GM19043 (cell line): Measurements from ENCODE around the gene EPHA2.

ENCODE experiments used
- ATAC-seq: cut with Tn5 transposase; IDR thresholded peaks from one replicate; pipeline ENCODE4 v1.9.1; 2021; ENCODE audit warnings: low read depth; ENCODE audit not compliant: unreplicated experiment

EPHA2 gene

DNA sequence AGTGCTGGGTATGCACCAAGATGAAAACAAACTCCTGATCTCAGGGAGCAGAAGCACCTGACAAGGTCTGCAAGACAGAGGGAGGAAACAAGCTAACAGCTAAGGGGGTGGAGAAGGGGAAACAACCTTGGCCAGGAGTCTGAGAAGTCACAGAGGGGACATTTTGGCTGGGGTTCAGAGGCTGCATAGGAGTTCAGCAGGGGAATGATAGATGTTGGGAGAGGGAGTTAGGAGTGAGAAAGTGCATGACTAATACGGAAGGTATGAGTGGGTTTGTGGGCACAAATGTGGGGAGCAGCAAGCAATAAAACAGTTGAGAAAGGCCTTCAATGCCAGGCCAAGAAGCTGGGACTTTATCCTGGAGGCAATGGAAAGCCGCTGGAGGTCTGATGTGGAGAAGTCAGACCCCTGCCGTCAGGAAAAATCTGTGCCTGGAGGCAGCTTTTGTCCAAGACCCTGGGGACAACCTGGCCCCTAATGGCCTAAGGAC is 16.4 kb downstream of the EPHA2 start:
- ATAC-seq: no peak

DNA sequence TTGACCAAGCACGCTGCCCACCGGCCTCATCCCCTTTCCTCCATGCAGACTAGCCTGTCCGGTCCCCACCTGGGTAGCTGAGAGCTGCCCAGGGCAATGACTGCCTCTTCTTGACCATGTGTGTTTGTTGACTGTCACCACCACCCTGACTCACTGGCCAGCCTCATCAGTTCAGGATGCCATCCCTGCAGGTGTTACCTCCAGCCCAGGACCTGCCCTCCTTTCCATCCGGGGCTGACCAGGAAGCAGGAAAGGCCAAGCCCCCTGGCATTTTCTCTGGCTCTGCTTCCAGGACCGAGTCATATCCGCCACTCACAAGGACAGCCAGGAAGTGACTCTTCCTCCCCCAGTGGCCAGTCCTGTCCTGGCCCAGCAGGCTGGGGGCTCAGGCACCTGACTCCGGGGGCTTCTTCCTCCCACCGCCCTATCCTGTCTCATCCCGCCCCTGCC is 17.1 kb downstream of the EPHA2 start:
- no peak for ATAC-seq

DNA sequence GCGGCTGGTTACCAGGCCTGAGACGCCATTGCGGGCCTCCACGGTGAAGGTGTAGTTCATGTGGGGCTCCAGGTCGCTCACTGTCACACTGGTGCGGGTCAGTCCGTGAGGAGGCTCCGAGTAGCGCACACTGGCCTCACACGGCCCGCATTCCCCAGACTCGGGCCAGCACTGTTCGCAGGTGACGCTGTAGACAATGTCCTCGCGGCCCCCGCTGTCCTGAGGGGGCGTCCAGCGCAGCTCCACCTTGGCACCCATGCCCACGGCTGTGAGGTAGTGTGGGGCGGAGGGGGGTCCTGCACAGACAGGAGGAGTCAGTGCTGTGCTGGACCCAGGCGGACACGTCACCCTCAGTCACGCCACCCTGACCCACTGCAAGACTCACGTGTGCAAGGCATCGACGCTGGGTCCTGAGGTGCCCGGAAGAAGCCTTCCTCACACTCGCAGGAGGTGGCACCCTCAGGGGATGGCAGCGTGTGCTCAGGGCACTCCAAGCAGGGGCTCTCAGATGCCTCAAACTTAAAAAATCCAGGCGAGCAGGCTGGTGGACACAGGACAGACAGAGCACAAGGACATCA is 17.9 kb downstream of the EPHA2 start:
- no peak for ATAC-seq

DNA sequence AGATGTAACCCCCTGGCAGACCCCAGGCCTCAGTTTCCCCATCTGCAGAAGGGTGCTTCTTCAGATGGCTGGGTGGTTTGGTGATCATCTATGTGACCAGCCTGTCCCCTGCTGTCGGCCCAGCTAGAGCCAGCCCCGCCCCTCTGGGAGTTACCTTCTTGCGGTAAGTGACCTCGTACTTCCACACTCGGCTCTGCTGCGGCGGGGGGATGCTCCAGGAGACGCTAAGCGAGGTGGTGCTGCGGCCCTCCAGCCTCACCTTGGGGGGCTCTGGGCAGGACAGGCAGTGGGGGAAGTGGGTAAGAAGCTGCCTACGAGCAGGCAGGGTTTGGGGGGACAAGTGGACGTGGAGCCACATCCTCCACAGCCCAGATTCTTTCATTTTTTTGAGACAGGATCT is 20.4 kb downstream of the EPHA2 start:
- no peak for ATAC-seq

DNA sequence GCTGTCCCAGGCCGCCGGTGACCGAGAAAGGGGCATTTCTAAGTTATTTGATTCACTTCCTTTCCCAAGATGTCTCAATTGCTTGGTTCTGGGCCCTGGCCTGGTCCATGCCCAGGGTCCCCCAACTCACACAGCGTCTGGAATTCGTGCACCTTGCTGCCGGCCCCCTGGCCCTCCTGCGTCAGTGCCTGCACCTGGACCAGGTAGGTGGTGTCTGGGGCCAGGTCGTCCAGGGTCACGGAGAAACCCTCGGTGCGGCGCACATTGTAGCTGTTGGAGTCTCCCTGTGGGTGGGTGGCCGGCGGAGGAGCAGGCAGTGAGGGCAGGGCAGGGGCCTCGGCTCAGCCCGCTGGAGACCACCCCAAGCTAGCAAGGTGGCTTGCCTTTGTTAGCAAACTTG is 21.0 kb downstream of the EPHA2 start:
- no peak for ATAC-seq

DNA sequence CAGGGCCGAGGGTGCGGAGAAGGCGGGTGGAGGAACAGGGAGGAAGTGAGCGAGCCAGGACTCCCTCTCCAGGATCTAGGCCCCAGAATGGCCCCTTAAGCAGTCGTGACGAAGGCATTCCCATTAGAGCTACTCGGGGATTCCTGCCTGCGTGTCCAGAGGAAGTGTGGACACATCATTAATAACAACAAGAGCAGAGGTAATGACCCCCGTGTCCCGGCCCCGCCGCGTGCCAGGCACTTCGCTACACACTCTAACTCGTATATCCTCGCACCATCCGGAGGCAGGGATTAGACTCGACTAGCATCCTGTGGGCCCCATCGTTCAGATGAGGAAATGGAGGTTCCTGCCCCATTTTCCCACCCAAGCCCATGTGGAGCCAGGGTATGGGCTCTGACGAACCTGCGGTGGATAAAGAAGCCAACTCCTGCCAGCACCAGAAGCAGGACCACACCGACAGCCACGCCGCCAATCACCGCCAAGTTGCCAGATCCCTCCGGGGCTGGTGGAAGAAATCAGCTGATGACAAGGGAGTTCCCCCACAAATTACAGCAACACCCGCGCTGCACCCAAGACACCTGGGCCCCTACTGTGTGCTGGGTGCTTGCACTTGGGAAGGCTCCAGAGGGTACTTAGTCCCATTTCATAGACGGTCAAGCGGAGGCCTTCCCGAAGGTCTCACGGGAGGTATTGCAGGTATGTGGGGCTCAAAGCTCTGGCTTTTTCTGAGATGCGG is 21.6 kb downstream of the EPHA2 start:
- ATAC-seq: no peak

DNA sequence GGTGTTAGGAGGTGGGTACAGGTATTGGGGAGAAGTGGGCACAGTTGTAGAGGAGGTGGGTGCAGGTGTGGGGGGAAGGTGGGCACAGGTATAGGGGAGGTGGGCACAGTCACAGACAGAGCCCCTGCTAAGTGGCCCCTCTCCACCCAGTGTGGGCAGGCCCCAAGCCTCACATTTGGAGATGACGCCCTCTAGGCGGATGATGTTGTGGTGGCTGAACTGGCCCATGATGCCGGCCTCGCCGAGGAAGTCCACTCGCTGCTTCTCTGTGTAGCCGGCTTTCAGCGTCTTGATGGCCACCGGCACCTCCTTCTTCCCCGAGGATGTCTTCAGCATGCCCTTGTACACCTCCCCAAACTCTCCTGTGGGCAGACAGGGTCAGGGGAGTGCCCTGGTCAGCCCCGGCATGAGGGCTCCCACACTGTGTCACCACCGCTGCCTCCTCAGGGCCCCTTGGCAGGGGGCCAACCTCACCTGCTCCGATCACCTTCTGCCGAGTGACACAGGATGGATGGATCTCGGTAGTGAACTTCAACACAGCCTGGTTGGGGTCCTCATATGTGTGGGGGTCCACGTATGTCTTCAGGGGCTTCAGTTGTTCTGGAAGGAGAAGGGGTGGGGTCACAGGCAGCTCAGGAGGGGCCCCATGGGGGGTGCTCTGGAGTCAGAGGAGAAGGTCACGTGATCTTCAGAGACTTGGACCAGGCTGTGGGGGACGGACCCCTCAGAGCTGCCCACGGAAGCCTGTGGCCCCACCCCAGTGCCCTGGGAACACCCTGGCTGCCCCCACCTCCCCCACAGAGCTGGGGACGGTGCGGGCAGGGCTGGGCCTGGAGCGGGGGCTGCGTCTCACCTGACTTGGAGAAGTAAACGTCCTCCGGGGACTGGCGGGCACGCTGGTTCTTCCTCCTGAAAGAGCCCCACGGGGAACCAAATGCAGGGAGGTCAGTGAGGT is 22.6 kb downstream of the EPHA2 start:
- ATAC-seq: no peak

DNA sequence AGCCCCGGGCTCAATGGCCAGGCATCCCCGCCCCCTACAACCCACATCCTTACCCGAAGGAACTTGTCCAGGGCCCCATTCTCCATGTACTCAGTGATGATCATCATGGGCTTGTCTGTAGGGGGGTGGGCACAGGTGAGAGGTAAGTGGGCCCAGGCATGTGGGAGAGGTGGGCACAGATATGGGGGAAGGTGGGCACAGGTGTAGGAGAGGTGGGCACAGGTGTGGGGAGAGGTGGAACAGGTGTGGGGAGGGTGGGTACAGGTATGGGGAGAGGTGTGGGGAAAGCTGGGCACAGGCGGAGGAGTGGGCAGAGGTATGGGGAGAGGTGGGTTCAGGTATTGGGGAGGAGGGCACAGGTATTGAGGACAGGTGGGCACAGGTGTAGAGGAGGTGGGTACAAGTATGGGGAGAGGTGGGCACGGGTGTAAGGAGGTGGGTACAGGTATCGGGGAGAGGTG is 23.5 kb downstream of the EPHA2 start:
- ATAC-seq: no peak

DNA sequence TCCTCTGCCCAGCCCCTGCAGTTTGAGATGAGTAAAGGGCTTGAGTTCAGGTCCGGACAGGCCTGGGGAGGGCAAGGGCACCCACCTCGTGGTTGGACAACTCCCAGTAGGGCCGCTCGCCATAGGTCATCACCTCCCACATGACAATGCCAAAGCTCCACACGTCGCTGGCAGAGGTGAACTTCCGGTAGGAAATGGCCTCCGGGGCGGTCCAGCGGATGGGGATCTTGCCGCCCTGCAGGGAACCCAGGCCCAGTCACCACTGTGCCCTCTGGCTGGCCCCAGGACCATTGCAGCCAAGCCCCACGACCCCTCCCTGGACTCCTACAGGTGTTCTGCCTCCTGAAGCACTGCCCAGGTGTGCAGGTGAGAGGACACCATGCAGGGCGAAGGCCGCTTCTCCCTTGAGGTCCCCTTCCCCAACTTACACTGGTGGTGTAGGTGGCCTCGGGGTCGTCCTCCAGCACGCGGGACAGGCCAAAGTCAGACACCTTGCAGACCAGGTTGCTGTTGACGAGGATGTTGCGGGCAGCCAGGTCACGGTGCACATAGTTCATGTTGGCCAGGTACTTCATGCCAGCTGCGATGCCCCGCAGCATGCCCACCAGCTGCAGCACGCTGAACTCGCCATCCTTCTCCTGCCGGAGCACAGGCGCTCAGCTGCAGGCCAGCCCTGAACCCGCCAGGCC is 24.1 kb downstream of the EPHA2 start:
- no peak for ATAC-seq

DNA sequence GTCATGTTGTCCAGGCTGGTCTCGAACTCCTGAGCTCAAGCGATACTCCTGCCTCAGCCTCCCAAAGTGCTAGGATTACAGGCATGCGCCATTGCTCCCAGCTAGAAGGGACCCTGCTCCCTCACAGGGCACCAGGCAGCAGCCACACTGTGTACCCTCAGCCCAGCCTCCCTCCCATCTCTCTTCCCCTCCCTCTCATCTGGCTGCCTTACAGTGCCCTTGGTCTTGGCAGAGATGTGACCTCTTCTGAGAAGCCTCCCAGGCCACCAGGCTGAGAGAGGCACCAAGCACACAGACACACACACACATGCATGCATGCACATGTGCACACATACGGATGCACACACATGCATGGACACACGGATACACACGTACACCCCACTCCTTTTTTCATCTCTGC is 25.0 kb downstream of the EPHA2 start:
- ATAC-seq: no peak

DNA sequence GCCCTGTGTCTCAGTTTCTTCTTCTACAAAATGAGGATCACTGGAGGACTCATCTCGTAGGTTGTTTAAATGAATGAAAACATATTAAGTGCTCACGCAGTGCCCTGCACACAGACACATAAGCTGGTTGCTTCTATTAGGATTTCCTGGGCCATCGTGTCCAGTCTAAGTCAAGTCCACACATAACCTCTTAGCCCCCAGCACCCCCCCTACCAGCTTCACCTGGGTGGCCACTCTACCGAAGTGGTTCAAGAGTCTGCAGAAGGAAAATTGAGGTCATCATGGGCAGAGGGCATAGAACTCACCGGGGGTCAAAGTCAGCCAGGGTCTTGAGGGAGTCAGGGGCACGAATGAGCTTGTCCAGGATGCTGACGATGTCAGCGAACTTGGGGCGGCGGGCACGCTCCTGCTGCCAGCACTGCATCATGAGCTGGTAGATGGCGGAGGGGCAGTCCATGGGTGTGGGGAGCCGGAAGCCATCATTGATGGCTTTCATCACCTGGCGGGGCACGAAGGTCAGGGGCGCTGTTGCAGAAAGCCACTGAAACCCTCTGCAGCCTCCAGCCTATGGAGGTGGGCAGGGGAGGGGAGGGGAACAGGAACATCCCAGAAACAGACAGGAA is 25.8 kb downstream of the EPHA2 start:
- ATAC-seq: no peak

DNA sequence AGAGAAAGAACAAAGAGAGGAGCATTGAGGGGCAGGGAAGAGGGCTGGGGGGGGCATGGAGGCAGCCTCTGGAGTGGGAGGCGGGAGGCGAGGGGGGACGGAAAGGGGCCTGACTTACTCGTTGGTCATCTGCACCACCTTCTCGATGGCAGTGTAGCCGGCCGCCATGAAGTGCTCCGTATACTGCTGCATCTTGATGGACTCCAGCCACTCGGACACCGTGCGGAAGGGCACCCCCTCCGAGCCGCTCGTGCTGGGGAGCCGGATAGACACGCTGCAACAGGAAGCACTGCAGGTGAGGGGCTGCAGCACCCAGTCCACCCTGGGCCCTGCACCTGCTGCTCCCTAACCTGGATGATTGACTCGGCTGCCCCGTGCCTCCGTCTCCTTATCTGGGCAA is 26.6 kb downstream of the EPHA2 start:
- no peak for ATAC-seq

DNA sequence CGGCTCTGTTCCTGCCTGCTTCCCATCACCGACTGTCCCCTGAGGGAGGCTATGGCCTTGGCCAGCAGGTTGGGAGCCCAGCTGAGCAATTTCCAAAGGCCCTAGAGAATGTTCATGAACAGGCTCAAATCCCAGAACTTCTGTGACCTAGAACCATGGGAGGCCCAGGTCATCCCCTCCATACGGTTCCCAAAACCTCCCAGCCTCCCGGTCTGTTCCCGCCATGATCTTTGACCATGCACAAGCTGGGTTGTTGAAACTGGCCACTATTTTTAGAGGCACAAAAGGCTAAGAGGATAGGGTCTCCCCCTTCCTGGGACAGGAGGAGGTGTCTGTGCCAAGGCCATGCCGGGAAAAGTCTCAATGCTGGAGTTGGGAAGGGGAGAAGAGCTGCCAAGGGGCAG is 27.5 kb downstream of the EPHA2 start:
- no peak for ATAC-seq

DNA sequence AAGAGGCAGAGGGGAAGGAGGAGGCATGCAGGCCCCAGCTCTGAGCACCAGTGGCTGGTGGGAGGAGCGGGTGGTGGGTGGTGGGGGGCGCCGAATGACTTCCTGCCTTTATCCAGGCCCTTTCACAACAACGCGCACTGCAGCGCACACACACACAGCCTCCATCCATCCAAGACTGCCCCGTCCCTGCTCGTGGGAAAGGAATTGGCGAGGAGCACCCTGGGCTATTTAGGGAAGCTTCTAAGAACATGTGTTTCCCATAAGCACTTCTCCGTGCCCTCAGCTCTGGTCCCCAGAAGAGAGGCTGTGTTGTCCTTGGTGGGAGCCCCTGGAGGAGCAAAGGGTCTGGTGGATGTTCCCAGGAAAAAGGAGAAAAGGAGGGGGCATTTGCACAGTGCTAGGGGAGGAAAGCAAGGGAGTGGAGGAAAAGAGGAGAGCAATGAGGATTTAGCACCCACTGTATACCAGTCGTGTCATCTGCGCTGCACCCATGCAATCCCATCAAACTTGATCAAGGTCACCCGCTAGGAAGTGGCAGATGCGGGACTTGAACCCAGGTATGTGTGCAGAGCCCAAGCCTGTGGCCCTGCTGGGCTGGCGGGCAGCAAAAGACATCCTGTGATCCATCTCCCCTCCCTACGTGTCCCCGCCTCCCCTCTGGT is 28.1 kb downstream of the EPHA2 start:
- no peak for ATAC-seq

DNA sequence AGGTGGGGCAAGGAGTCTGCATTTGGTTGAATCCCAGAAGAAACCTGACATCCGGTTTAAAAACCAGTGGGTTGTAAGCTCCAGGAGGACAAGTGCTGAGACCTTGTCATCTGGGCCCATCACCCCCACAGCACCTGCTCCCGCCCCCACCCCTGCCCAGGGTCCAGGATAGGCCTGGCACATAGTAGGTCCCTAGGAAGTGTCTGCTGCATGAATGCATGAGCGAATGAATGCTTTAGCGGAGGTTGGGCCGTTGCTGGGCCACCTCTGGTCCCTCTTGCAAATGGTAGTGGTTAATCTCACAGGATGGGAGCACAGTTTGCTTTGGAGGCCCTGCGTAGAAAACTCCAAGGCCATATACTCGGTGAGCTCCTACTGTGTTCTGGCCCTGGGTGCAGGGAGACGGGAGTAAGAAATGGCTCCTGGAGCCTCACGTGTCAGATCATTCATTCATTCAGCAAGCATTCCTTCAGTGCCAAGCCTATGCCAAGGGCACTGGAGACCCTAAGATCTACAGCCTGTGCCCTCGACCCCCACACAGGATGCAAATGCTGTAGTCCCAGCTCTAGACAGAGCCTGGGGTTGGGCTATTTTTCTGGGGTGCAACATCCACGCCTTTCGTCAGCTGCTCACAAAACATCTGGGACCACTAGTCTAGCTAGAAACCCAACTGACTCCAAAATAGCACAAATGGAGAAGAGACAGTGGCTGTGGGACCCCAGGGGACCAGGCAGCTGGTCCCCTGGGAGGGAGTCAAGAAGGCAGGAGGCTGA is 28.9 kb downstream of the EPHA2 start:
- no peak for ATAC-seq

DNA sequence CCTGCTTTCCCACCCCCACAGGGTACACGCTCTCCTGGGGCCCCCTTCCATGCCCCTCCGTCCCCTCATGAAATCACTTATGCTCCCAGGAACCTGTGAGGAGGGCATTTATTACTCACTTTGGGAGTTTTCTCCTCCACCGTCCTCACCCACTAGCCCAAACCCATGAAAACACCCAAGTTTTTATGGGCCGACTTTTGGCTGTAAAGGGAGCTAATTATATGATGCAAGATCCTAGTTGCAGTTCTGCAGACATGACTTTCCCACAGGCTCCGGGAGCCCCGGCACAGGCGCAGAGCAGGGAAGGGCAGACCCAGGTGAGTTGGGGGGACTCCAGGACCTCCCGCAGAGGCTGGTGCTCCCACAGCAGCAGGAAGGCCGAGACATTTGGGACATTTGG is 29.7 kb downstream of the EPHA2 start:
- ATAC-seq: no peak

DNA sequence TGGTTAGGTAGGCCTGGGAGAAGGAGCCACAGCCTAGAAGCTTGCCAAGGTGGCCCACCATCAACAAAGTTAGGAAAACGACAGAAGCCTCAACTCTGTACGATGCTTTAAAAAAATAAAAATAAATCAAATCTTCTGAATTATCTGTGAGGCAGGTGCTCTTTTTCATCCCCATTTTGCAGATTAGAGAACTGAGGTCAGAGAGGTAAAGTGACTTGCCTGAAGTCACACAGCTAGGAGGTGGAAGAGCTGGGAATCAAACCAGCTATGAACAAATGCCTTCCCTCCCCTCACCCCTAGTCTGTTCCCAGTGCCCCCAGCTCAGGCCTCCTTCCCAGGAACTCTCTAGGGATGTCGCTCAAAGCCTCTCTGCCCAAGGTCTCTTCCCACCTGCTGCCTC is 30.4 kb downstream of the EPHA2 start:
- ATAC-seq: no peak

DNA sequence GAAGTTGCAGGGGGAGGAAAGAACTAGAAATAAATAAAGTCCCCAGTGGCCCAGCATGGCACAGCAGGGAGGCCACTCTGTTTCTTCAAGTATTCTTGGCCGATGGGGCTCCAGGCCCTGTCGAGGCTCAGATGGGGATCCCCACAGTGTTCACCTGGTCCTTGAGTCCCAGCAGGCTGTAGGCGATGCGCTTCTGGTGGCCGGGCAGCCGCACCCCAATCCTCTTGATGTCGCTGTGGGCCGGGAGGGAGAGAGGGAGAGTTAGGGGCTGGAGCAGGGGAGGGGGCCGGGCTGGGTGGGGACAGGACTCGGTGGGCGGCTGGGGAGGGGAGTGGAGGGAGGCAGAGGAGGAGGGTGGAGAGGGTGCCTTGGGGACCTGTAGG is 30.8 kb downstream of the EPHA2 start:
- ATAC-seq: no peak
